Effector memory CD4-positive, alpha-beta T cell (primary cell): ENCODE data around the gene WLS.
"Not testable (repeated sequence)": the region's sequence is repeated elsewhere in the genome, so short reads cannot be mapped to it uniquely, and the experiment has no call there.

ENCODE experiments used
- DNase-seq, 3 donors: peaks; one replicate each; pipeline ENCODE4 v3.0.0-alpha.2; 2020
- H3K27ac ChIP-seq: 2 replicates; pipeline ENCODE4 v1.7.0; 2013; ENCODE audit warnings: mild to moderate bottlenecking, low read length, moderate library complexity; ENCODE audit not compliant: insufficient read depth, poor library complexity, severe bottlenecking
- H3K27me3 ChIP-seq: replicated peaks from 2 replicates; pipeline ENCODE4 v1.7.0; 2013; ENCODE audit warnings: mild to moderate bottlenecking, low read length; ENCODE audit not compliant: insufficient read depth, control insufficient read depth, poor library complexity, severe bottlenecking
- H3K36me3 ChIP-seq: 2 replicates; pipeline ENCODE4 v1.7.0; 2013; ENCODE audit warnings: mild to moderate bottlenecking, low read length, moderate library complexity; ENCODE audit not compliant: control insufficient read depth, insufficient read depth
- H3K4me1 ChIP-seq: 2 replicates; pipeline ENCODE4 v1.7.0; 2013; ENCODE audit warnings: low read length, mild to moderate bottlenecking; ENCODE audit not compliant: control insufficient read depth, insufficient read depth, poor library complexity, severe bottlenecking
- H3K4me3 ChIP-seq: 2 replicates; pipeline ENCODE4 v1.7.0; 2013; ENCODE audit warnings: low read length, low read depth, mild to moderate bottlenecking; ENCODE audit not compliant: insufficient read depth, poor library complexity, severe bottlenecking
- H3K9me3 ChIP-seq: 2 replicates; pipeline ENCODE4 v1.7.0; 2013; ENCODE audit warnings: mild to moderate bottlenecking, low read length, moderate library complexity; ENCODE audit not compliant: control insufficient read depth

The WLS gene

DNA sequence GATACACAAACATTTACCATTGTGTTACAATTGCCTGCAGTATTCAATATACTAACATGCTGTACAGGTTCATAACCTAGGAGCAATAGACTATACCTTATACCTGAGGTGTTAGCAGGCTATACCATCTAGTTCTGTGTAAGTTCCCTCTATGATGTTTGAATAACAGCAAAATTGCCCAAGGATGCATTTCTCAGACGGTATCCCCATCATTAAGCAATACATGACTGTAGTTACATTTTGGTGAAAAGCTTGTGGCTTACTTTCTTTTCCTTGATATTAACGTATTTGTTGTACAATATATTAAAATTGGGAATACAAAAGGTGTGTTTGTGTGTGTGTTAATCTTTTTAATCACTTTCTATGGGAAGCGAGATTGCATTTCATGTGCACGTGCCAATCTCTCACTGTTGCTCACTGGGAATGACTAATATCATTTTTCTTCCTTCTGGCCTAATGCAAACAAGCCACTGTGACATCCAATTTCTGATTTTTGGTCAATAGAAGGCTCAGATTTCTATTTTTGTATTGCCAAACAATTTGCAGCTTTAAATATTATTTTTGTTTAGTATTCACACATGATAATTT, 36.7 kb upstream of the WLS start:
- no peak for DNase-seq
- no peaks in the 10 kb centered on the region for H3K4me1 ChIP-seq
- no peaks in the 10 kb centered on the region for H3K36me3 ChIP-seq
- no peaks in the 10 kb centered on the region for H3K9me3 ChIP-seq
- no peaks in the 10 kb centered on the region for H3K27me3 ChIP-seq
- H3K27ac ChIP-seq: no peak overlapping the region
- no peak overlapping the region for H3K4me3 ChIP-seq

- H3K4me3 ChIP-seq, H3K27ac ChIP-seq, DNase-seq, H3K36me3 ChIP-seq, H3K4me1 ChIP-seq, H3K27me3 ChIP-seq, H3K9me3 ChIP-seq: not testable (repeated sequence)
These were observed 24.5 kb upstream of the WLS start for GRCh38 chr1:68256824-68257223.

DNA sequence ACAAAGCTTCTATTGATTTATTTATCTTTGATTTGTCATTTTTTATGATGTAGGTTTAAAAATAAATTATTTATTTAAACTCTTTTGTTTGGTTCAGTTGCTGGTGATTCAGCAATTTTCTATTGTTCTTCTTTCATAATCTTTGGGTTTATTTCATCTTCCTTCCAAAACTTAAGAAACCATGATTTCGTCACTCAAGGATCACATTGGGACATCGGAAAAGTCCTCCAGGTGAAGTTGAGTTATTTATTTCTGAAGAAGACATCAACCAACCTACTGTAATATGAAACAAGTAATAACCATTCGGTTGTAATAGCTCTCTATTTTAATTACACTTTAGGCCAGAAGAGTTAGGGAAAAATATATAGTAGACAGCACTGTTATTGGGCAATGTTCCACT, 23.0 kb upstream of the WLS start:
- H3K27ac ChIP-seq: no peak overlapping the region
- DNase-seq: no peak
- H3K4me3 ChIP-seq: no peak overlapping the region
- H3K36me3 ChIP-seq: no peaks in the 10 kb centered on the region
- no peaks in the 10 kb centered on the region for H3K27me3 ChIP-seq
- H3K4me1 ChIP-seq: no peaks in the 10 kb centered on the region
- no peaks in the 10 kb centered on the region for H3K9me3 ChIP-seq

DNA sequence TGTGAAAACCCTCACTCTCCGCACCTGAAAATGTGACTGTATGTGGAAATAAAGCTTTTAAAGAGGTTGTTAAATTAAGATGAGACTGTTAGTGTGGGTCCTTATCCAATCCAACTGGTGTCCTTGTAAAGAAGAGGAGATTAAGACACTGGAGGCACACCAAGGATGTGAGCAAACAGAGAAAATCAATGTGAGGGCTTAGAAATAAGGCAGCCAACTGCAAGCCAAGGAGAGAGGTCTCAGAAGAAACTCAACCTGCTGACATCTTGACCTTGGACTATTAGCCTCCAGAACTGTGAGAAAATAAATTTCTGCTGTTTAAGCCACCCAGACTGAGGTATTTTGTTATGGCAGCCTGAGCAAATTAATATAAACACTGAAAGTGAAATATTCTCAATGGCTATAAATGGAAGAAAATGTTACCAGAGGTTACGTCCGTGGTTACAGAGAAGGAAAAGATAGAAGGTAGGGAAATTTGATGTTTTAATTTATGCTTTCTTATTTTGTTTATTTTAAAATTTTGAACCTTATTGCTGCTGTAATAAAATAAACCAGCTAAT, 22.4 kb upstream of the WLS start:
- DNase-seq: no peak
- no peaks in the 10 kb centered on the region for H3K27me3 ChIP-seq
- H3K4me3 ChIP-seq: no peak overlapping the region
- no peaks in the 10 kb centered on the region for H3K4me1 ChIP-seq
- H3K27ac ChIP-seq: no peak overlapping the region
- no peaks in the 10 kb centered on the region for H3K9me3 ChIP-seq
- H3K36me3 ChIP-seq: no peaks in the 10 kb centered on the region

GRCh38 chr1:68237040-68237439, 4.7 kb upstream of the WLS start:
- no peak for DNase-seq
- H3K36me3 ChIP-seq: no peaks in the 10 kb centered on the region
- H3K9me3 ChIP-seq: no peaks in the 10 kb centered on the region
- H3K4me3 ChIP-seq: no peak overlapping the region
- no peak overlapping the region for H3K27ac ChIP-seq
- no peaks in the 10 kb centered on the region for H3K4me1 ChIP-seq
- H3K27me3 ChIP-seq: no peaks in the 10 kb centered on the region

GRCh38 chr1:68234094-68234493, 1.8 kb upstream of the WLS start:
- no peak for DNase-seq
- H3K27me3 ChIP-seq: no peaks in the 10 kb centered on the region
- no peaks in the 10 kb centered on the region for H3K36me3 ChIP-seq
- H3K4me1 ChIP-seq: no peaks in the 10 kb centered on the region
- H3K9me3 ChIP-seq: no peaks in the 10 kb centered on the region
- no peak overlapping the region for H3K27ac ChIP-seq
- no peak overlapping the region for H3K4me3 ChIP-seq

- no peaks in the 10 kb centered on the region for H3K27me3 ChIP-seq
- no peaks in the 10 kb centered on the region for H3K4me1 ChIP-seq
- H3K36me3 ChIP-seq: no peaks in the 10 kb centered on the region
- no peak for DNase-seq
- H3K9me3 ChIP-seq: no peaks in the 10 kb centered on the region
- H3K27ac ChIP-seq: no peak overlapping the region
- no peak overlapping the region for H3K4me3 ChIP-seq
These were observed 879 bp upstream of the WLS start for GRCh38 chr1:68233202-68233601.

GRCh38 chr1:68231627-68232288, 565 bp downstream of the WLS start:
- Histone ChIP-seq H3K9me3 (no peaks in the 10 kb centered on the region), H3K27me3 (no peaks in the 10 kb centered on the region), H3K36me3 (no peaks in the 10 kb centered on the region), H3K4me1 (no peaks in the 10 kb centered on the region), H3K4me3 (no peak overlapping the region), H3K27ac (no peak overlapping the region)
- DNase-seq: no peak

- Histone ChIP-seq H3K36me3 (no peaks in the 10 kb centered on the region), H3K9me3 (no peaks in the 10 kb centered on the region), H3K27ac (no peak overlapping the region), H3K4me1 (no peaks in the 10 kb centered on the region), H3K4me3 (no peak overlapping the region), H3K27me3 (no peaks in the 10 kb centered on the region)
- DNase-seq: no peak
These were observed 1.3 kb downstream of the WLS start for GRCh38 chr1:68230901-68231626.

- H3K27ac ChIP-seq: no peak overlapping the region
- no peaks in the 10 kb centered on the region for H3K36me3 ChIP-seq
- H3K4me3 ChIP-seq: no peak overlapping the region
- no peaks in the 10 kb centered on the region for H3K27me3 ChIP-seq
- no peaks in the 10 kb centered on the region for H3K4me1 ChIP-seq
- no peaks in the 10 kb centered on the region for H3K9me3 ChIP-seq
- DNase-seq: no peak
These were observed 1.9 kb downstream of the WLS start for GRCh38 chr1:68230484-68230802.
